Measurements from ENCODE around the gene FBH1. TPM values are rescaled to one million over a fixed set of nuclear protein-coding genes. Genes with fewer than 3 reads are reported as not detected.

FBH1 gene
- total and polyA plus RNA-seq, 12 donors = 57.8 to 134 (median 76.0) TPM

DNA sequence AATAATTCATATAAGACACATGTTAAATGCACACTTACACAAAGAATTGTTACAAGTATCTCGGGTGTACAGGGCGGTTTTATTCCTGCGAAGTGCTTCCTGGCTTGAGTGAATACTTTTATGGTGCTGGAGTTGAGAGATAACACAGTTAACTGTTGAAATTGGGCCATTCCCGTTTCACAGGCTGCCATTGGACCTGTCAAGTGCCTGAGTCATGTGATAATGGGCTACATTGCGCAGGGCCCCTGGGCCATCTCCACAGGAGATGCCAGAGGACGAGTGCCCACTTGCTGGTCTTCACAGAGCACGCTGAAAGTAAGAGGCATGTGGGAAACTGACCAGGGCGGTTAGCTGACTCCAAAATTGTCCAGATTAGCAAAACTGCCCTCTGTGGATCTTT lies 4.8 kb downstream of the FBH1 start:
- Histone ChIP-seq H3K27me3 (no peaks in the 10 kb centered on the region), H3K4me3 (no peak overlapping the region), H3K36me3 (peaks cover 0 to 61% (median 6%) of the 10 kb centered on the region in 9 donors), H3K4me1 (peaks cover 0 to 74% (median 50%) of the 10 kb centered on the region in 9 donors), H3K27ac (peak overlapping the region in 8 of 10 donors; percentile 30 to 91 (median 48)), H3K9me3 (peaks cover 0 to 11% (median 3%) of the 10 kb centered on the region in 11 donors)
- WGBS, 2 donors = 57 to 66% methylated on average over 8 of the region's 8 CpGs
- ATAC-seq = peak in 7 of 8 donors; percentile 30 to 74 (median 62)
- DNase-seq = peak; percentile 59 to 69
- TF ChIP-seq, protein P1, sequence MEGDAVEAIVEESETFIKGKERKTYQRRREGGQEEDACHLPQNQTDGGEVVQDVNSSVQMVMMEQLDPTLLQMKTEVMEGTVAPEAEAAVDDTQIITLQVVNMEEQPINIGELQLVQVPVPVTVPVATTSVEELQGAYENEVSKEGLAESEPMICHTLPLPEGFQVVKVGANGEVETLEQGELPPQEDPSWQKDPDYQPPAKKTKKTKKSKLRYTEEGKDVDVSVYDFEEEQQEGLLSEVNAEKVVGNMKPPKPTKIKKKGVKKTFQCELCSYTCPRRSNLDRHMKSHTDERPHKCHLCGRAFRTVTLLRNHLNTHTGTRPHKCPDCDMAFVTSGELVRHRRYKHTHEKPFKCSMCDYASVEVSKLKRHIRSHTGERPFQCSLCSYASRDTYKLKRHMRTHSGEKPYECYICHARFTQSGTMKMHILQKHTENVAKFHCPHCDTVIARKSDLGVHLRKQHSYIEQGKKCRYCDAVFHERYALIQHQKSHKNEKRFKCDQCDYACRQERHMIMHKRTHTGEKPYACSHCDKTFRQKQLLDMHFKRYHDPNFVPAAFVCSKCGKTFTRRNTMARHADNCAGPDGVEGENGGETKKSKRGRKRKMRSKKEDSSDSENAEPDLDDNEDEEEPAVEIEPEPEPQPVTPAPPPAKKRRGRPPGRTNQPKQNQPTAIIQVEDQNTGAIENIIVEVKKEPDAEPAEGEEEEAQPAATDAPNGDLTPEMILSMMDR (IDR thresholded peaks at IDR 0.05) = no peak
- intact Hi-C loops (cut with DNase I) = loop anchor here in 2 of 10 donors (5.0 kb wide), 1 partner anchor 83 kb away; the partner anchor contains the start of gene GDI2 (in 2 of the 2)

DNA sequence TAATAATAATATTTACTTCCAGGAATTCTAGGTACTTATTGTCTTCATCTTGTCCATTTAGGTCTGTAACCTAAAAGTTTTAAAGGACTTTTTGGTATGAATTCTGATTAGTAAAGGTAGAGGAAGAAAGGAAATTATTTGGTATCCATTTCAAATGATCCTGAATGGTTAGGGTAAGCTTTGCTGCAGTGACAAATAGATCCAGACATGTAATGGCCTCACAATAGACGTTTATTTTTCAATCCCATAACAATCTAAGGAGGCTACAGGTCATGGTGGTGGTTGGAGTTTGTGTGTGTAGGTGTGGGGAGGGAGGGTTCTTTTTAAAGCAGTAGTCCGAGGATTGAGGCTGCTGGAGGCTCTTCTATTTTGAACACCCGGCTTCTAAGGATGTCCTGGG lies 5.3 kb downstream of the FBH1 start:
- intact Hi-C loops (cut with DNase I) = no loop called here
- H3K27ac ChIP-seq = peak overlapping the region in 8 of 10 donors; percentile 6 to 91 (median 44)
- H3K4me1 ChIP-seq = peaks cover 0 to 74% (median 50%) of the 10 kb centered on the region in 9 donors
- H3K27me3 ChIP-seq = no peaks in the 10 kb centered on the region
- DNase-seq (no peak), ATAC-seq (no peak)
- H3K4me3 ChIP-seq = no peak overlapping the region
- TF ChIP-seq, protein P1 (IDR thresholded peaks at IDR 0.05) = no peak
- WGBS, 2 donors = 68 to 78% methylated on average over 3 of the region's 3 CpGs
- H3K9me3 ChIP-seq = peaks cover 0 to 11% (median 3%) of the 10 kb centered on the region in 11 donors
- peaks cover 0 to 61% (median 6%) of the 10 kb centered on the region in 9 donors for H3K36me3 ChIP-seq

DNA sequence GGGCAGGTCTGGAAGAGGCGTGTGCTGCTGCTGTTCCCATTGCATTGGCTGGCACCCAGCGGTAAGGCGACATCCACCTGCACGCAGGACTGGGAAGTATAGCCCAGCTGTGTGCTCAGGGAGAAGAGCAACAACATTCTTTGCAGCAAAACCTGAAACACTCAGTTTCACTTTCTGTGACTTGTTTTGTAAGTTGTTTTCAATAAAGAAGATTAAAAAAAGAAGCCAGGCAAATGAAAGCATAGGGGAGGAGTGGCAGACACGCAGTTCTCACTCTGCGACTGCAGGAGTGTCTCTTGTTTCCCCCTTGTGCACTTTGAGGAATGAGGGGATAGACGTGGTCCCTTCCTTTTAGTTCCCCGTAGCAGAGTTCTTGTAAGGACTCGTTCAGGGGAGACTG lies 5.8 kb downstream of the FBH1 start:
- intact Hi-C loops (cut with DNase I) = no loop called here
- Histone ChIP-seq H3K27ac (peak overlapping the region in 7 of 10 donors; percentile 7 to 91 (median 24)), H3K36me3 (peaks cover 0 to 61% (median 6%) of the 10 kb centered on the region in 9 donors), H3K27me3 (no peaks in the 10 kb centered on the region), H3K9me3 (peaks cover 0 to 11% (median 3%) of the 10 kb centered on the region in 11 donors), H3K4me1 (peaks cover 0 to 73% (median 47%) of the 10 kb centered on the region in 9 donors), H3K4me3 (no peak overlapping the region)
- WGBS, 2 donors = 68 to 78% methylated on average over 9 of the region's 9 CpGs
- DNase-seq (no peak), ATAC-seq (no peak)
- TF ChIP-seq, protein P1 (IDR thresholded peaks at IDR 0.05) = no peak

DNA sequence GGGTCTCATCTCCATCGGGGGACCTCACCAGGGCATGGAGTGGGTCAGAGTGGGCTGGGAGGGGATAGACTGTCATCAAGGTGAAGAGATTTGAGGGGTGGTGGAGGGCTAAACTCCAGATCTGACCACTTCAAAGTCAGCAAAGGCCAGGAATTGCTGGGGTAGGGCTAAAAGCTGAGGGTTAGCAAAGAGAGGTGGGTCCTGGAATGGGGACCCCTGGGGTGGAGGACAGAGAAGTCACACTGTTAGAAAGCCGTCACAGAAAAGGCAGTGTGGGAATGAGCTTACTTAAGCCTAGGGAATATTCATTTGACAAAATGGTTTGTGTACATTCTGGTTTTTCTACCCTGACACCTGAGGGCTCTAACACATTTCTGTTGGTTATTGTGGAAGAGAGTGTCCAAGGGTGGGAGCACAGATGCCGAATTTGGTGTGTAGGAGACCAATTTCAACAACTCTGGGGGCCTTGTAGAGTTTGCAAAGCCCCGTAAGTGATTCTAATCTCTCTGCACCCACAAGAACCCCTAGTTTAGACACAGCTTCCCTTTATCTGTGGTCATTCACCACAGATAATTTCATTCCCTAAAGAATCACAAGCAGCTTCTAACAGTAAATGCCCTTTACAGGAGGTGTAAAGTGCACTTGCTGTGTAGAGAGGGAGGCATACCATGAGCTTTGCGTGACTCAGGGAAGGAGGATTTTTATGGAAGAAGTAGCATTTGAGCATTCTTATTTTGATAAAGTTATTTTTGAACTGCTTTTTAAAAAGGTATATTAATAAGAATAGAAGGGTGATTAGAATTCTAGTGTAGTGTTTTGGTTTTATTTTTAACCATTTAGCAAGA lies 6.4 kb downstream of the FBH1 start:
- intact Hi-C loops (cut with DNase I) = no loop called here
- WGBS, 2 donors = 45 to 59% methylated on average over 5 of the region's 5 CpGs
- peak overlapping the region in 4 of 10 donors; percentile 12 to 91 (median 22) for H3K27ac ChIP-seq
- H3K4me1 ChIP-seq = peaks cover 0 to 66% (median 41%) of the 10 kb centered on the region in 9 donors
- no peaks in the 10 kb centered on the region for H3K27me3 ChIP-seq
- ATAC-seq (peak in 2 of 8 donors; percentile 3 to 9), DNase-seq (no peak)
- peaks cover 0 to 61% (median 6%) of the 10 kb centered on the region in 9 donors for H3K36me3 ChIP-seq
- H3K9me3 ChIP-seq = peaks cover 0 to 11% (median 3%) of the 10 kb centered on the region in 11 donors
- H3K4me3 ChIP-seq = no peak overlapping the region
- TF ChIP-seq, protein P1 (IDR thresholded peaks at IDR 0.05) = no peak
